Endothelial cell (in vitro differentiated cells): Measurements from ENCODE around the gene SMARCD2. TPM values are rescaled to one million over a fixed set of nuclear protein-coding genes. Genes with fewer than 3 reads are reported as not detected.
A peak's percentile ranks its signal among the peaks of the same experiment; 100 is the strongest.
"Not testable (repeated sequence)": the region's sequence is repeated elsewhere in the genome, so short reads cannot be mapped to it uniquely, and the experiment has no call there.

Source experiments
- DNase-seq: peaks from one replicate; pipeline ENCODE4 v3.0.0; 2021; ENCODE audit warnings: low spot score
- H3K27ac Mint-ChIP-seq: one replicate; pipeline ENCODE4 v1.8.0; 2021; ENCODE audit warnings: mixed read lengths, inconsistent platforms; ENCODE audit not compliant: unreplicated experiment
- H3K27me3 Mint-ChIP-seq: one replicate; pipeline ENCODE4 v1.8.0; 2021; ENCODE audit warnings: mild to moderate bottlenecking, moderate library complexity, mixed read lengths, inconsistent platforms; ENCODE audit not compliant: unreplicated experiment
- H3K36me3 Mint-ChIP-seq: one replicate; pipeline ENCODE4 v1.8.0; 2021; ENCODE audit warnings: mild to moderate bottlenecking, low read depth, mixed read lengths, inconsistent platforms; ENCODE audit not compliant: unreplicated experiment
- H3K4me1 Mint-ChIP-seq: one replicate; pipeline ENCODE4 v1.8.0; 2021; ENCODE audit warnings: mild to moderate bottlenecking, mixed read lengths, inconsistent platforms; ENCODE audit not compliant: unreplicated experiment
- H3K4me3 Mint-ChIP-seq: one replicate; pipeline ENCODE4 v1.8.0; 2021; ENCODE audit warnings: mild to moderate bottlenecking, mixed read lengths, inconsistent platforms; ENCODE audit not compliant: unreplicated experiment
- H3K9me3 Mint-ChIP-seq: one replicate; pipeline ENCODE4 v1.8.0; 2021; ENCODE audit warnings: mixed read lengths, inconsistent platforms; ENCODE audit not compliant: unreplicated experiment
- long read RNA-seq: library from polyadenylated mRNA; unstranded; transcript quantifications from one replicate; pipeline ENCODE4 v2.0.0, GENCODE V29; 2020; ENCODE audit not compliant: unreplicated experiment
- total RNA-seq: library from RNA; stranded (reverse); fragmentation: NEBNext Ultra II Directional; extraction: Animal tissue kit (Norgen Biotek cat#: 25700); gene quantifications from one replicate; pipeline ENCODE4 v1.2.1, GENCODE V29; 2021; ENCODE audit not compliant: unreplicated experiment
- TF ChIP-seq, protein P1 (sequence below): fragments of 200-600 bp; sonication (generic); IDR thresholded peaks from one replicate; pipeline ENCODE4 v1.5.0; 2021; ENCODE audit warnings: antibody characterized with exemption; ENCODE audit not compliant: unreplicated experiment

The SMARCD2 gene
- total RNA-seq: 57.3 TPM
- long read RNA-seq, partial matches to known transcripts: 2 of 5 reads
- long read RNA-seq, other reads (novel, unspliced or antisense): 0 of 5 reads

DNA sequence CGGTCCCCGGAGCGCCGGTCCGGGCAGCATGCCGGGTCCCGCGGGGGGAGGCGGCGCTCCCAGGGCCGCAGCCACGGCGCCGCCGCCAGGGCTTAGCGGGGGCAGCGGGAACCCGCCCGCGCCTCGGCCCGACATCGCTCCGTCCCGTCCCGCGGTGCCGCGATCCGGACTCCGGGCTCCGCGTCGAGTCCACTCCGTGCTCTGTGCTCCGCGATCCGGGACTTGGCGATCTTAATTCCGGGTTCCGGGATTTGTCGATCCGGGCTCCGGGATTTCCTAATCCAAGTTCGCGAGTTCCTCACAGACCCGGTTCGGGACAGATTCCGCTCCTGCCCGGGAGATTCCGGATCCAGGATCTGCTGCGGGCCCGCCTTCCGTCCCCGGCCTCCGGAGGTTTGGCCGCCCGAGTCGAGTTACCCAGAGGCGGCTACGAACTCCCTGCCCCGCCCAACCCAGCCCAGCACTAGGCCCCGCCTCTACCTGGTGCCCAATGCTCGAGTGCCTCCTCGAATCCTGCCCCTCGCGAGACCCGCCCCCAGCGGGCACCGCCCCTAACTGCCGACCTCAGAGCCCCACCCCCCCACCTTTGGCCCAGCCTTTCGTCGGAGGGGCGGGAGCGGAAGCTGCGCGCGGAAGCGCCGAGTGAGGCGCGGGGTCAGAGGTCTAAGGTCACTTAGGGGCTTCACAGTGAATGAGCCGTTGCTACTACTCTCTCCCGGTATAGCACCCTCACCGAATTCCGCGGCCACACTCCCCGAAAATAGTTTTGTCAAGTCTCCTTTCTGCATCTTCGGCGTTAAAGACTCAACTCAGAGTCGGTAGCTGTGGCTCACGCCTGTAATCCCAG, at the start of gene SMARCD2:
SMARCD2 (minus strand) TSS at position 146 of the 847 bp plus-strand sequence; CDS start at position 135, 11 bp downstream.
- DNase-seq: peak; percentile 98
- Mint-ChIP-seq H3K9me3 (no peaks in the 10 kb centered on the region), H3K27ac (peak within 1 kb of the TSS; percentile 92), H3K36me3 (no peaks in the 10 kb centered on the region), H3K4me3 (peak within 1 kb of the TSS; percentile 99), H3K27me3 (peaks cover 3% of the 10 kb centered on the region), H3K4me1 (peaks cover 22% of the 10 kb centered on the region)
- TF ChIP-seq, protein P1, sequence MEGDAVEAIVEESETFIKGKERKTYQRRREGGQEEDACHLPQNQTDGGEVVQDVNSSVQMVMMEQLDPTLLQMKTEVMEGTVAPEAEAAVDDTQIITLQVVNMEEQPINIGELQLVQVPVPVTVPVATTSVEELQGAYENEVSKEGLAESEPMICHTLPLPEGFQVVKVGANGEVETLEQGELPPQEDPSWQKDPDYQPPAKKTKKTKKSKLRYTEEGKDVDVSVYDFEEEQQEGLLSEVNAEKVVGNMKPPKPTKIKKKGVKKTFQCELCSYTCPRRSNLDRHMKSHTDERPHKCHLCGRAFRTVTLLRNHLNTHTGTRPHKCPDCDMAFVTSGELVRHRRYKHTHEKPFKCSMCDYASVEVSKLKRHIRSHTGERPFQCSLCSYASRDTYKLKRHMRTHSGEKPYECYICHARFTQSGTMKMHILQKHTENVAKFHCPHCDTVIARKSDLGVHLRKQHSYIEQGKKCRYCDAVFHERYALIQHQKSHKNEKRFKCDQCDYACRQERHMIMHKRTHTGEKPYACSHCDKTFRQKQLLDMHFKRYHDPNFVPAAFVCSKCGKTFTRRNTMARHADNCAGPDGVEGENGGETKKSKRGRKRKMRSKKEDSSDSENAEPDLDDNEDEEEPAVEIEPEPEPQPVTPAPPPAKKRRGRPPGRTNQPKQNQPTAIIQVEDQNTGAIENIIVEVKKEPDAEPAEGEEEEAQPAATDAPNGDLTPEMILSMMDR: no peak

DNA sequence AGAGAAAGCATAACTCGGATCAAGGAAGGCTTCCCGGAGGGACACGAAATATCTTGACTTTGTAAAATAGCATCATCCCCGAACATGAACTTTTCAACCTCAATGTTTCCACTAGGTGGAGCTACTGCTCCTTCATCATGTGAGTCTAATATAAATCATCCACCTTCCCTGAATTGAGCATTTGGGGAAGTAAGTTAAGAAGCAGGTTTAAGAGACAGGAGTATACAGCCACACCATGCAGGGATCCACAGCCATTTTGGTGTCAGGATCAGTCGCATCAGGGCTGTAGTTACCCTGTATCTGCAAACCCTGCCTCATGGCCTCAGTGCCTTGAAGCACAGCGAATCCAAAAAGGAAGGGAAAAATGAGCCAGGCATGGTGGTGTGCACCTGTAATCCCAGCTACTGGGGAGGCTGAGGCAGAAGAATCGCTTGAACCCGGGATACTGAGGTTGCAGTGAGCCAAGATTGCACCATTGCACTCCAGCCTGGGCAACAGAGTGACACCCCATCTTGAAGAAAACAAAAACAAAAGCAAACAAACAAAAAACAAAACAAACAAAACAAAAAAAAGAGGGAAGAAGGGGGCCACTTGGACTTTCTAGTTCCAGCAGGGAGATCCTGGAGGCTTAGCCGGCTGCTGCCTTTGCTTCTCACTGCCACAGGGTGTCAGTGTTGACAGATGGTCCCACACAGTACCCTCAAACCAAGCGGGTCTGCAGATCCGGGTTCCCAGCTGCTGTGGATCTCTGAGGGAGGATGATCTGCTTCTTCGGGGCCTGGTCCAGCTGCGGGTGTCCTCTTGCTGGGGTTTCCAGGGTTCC, 46.8 kb upstream of the SMARCD2 start:
- not testable (repeated sequence) for H3K27ac Mint-ChIP-seq

DNA sequence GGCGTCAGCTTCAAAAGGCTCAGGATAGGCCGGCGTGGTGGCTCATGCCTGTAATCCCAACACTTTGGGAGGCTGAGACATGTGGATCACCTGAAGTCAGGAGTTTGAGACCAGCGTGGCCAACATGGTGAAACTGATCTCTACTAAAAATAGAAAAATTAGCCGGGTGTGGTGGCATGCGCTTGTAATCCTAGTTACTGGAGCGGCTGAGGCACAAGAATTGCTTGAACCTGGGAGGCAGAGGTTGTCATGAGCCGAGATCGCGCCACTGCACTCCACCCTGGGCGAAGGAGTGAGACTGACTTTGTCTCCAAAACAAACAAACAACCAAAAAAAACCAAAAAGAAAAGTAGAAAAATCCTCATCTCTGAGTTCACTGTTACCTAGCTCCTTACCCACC, 42.6 kb upstream of the SMARCD2 start:
- not testable (repeated sequence) for H3K36me3 Mint-ChIP-seq, H3K27ac Mint-ChIP-seq, H3K27me3 Mint-ChIP-seq, DNase-seq, H3K4me3 Mint-ChIP-seq, H3K9me3 Mint-ChIP-seq
- H3K4me1 Mint-ChIP-seq: peaks cover 14% of the 10 kb centered on the region

More for the DNA sequence above, 46.8 kb upstream of the SMARCD2 start:
- peak; percentile 51 for DNase-seq
- TF ChIP-seq, protein P1: peak; percentile 49
- not testable (repeated sequence) for H3K27me3 Mint-ChIP-seq, H3K4me3 Mint-ChIP-seq, H3K36me3 Mint-ChIP-seq, H3K9me3 Mint-ChIP-seq, H3K4me1 Mint-ChIP-seq

DNA sequence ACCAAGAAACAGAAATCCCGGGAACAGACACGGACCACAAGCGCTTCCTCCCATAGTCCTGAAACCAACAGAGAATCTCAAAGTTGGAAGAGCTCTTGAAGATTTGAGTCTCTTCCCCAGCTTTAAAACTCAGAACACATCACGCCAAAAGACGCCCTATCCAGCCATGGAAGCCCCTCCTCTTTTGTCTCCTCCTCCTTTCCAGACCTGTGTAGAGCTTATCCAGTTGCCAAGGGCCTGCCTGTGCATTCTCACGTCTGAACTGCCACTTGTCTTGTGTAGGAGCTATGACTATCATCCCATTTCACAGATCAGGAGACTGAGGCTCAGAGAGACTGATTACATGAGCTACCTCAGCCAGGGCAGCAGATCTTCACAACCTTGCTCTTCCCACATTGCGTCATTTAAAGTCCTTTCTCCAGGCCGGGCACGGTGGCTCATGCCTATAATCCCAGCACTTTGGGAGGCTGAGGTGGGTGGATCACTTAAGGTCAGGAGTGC, 40.2 kb upstream of the SMARCD2 start:
- not testable (repeated sequence) for H3K36me3 Mint-ChIP-seq, H3K27ac Mint-ChIP-seq, H3K4me3 Mint-ChIP-seq, H3K9me3 Mint-ChIP-seq, H3K27me3 Mint-ChIP-seq, DNase-seq
- peaks cover 12% of the 10 kb centered on the region for H3K4me1 Mint-ChIP-seq

DNA sequence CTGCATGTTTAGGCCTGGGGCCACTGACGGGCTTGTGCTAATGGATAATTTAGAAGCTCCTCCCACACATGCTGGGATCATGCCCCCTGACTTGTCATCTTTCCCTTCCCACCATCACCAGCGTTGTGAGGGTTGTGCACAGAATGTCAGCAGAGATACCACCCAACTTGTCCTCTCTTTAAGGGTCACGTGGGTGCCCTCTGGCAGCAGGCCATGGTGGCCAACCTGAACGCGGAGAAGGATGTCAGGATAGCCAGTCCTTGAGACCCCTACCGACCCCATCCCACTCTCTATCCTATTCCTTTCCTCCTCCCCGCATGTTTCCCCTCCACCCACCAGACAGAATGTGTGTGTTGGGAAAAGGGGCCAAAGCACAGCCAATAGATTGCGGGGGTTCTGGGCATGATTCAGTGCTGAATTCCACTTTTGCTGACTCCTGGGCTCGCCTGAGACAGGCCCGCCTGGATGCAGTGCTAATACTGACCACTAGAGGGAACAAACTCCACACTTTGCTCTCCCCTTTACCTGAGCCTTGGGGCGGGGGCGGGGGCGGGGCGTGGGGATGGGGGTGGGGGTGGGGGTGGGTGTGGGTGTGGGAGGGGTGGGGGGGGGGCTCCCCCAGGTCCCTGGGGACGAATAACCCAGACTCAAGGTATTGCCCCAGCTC, 39.6 kb upstream of the SMARCD2 start, which contains the start of gene GH2:
GH2 (minus strand) TSS at position 10 of the 667 bp plus-strand sequence. CDS start 143 bp downstream, outside the sequence.
- DNase-seq: peak; percentile 72
- H3K27me3 Mint-ChIP-seq: peaks cover 4% of the 10 kb centered on the region
- peaks cover 12% of the 10 kb centered on the region for H3K4me1 Mint-ChIP-seq
- H3K9me3 Mint-ChIP-seq: no peaks in the 10 kb centered on the region
- TF ChIP-seq, protein P1: peak; percentile 57
- H3K27ac Mint-ChIP-seq: no peak within 1 kb of the TSS
- H3K36me3 Mint-ChIP-seq: no peaks in the 10 kb centered on the region
- H3K4me3 Mint-ChIP-seq: no peak within 1 kb of the TSS

DNA sequence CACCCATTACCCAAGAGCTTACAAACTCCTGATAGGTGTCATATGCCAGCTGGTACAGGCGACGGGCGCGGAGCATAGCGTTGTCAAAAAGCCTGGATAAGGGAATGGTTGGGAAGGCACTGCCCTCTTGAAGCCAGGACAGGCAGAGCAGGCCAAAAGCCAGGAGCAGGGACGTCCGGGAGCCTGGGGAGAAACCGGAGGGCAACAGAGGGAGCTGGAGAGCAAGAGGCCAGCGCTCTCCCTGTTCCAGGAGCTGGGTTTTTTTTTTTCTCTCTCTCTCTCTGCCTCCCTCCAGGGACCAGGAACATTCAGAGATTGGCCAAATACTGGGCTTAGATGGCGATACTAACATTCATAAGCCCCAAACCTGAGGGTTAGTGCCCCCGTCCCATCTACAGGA, 38.9 kb upstream of the SMARCD2 start:
- H3K9me3 Mint-ChIP-seq, H3K4me3 Mint-ChIP-seq, H3K27me3 Mint-ChIP-seq, H3K27ac Mint-ChIP-seq, H3K36me3 Mint-ChIP-seq: not testable (repeated sequence)
- DNase-seq: peak; percentile 57
- H3K4me1 Mint-ChIP-seq: peaks cover 12% of the 10 kb centered on the region
